Measurements from ENCODE around the gene OR52H1. TPM values are rescaled to one million over a fixed set of nuclear protein-coding genes. Genes with fewer than 3 reads are reported as not detected.

Gene OR52H1
- 0.43 and 0.65 TPM in 2 replicates for total RNA-seq

GRCh38 chr11:5548440-5548839 is at the start of gene OR52H1:
Gene OR52H1, minus strand, starts transcription at chr11:5548540. Its CDS starts 3,035 bp downstream, at chr11:5545505.

GRCh38 chr11:5596607-5597201 is 48.4 kb upstream of the OR52H1 start, which contains the start of gene TRIM6:
Gene TRIM6, plus strand, starts transcription at chr11:5596637. Its CDS starts 261 bp downstream, at chr11:5596898.

GRCh38 chr11:5580577-5580976 is 32.2 kb upstream of the OR52H1 start, which contains the start of gene OR52B6:
Gene OR52B6, plus strand, starts transcription at chr11:5580877. Its CDS starts 0 bp downstream, at chr11:5580877.

GRCh38 chr11:5516599-5516998 is 31.7 kb downstream of the OR52H1 start, which contains the start of gene UBQLNL:
Gene UBQLNL, minus strand, starts transcription at chr11:5516699. Its CDS starts 258 bp downstream, at chr11:5516441.

GRCh38 chr11:5509803-5510202 is 38.5 kb downstream of the OR52H1 start, which contains the start of gene UBQLN3:
Gene UBQLN3, minus strand, starts transcription at chr11:5509957. Its CDS starts 399 bp downstream, at chr11:5509558.

Other genes with a start within 250 kb of the OR52H1 start
- not detected in 2 replicates for gene OR51B4, start 246.6 kb downstream of the OR52H1 start, total RNA-seq
- 0.18 TPM in 1 of 2 replicates, not detected in the other for gene OR51B2, start 224.2 kb downstream of the OR52H1 start, total RNA-seq
- 0.18 and 0.28 TPM in 2 replicates for gene OR51B5, start 205.0 kb downstream of the OR52H1 start, total RNA-seq
- not detected in 2 replicates for gene OR51B6, start 197.0 kb downstream of the OR52H1 start, total RNA-seq
- not detected in 2 replicates for gene OR51M1, start 164.7 kb downstream of the OR52H1 start, total RNA-seq
- not detected in 2 replicates for gene OR51Q1, start 126.4 kb downstream of the OR52H1 start, total RNA-seq
- 0.28 TPM in 1 of 2 replicates, not detected in the other for gene OR51I1, start 107.0 kb downstream of the OR52H1 start, total RNA-seq
- gene OR51I2, start 99.2 kb downstream of the OR52H1 start, total RNA-seq = not detected in 2 replicates
- gene OR52D1, start 59.9 kb downstream of the OR52H1 start, total RNA-seq = not detected in 2 replicates
- under 0.01 and 0.14 TPM in 2 replicates for gene UBQLN3, start 38.6 kb downstream of the OR52H1 start, total RNA-seq
- 0.14 and 0.18 TPM in 2 replicates for gene UBQLNL, start 31.8 kb downstream of the OR52H1 start, total RNA-seq
- gene OR52B6, start 32.3 kb upstream of the OR52H1 start, total RNA-seq = not detected in 2 replicates
- gene TRIM6, start 48.1 kb upstream of the OR52H1 start, total RNA-seq = 3.0 and 4.6 TPM in 2 replicates
- gene TRIM34, start 76.5 kb upstream of the OR52H1 start, total RNA-seq = 8.7 and 11.4 TPM in 2 replicates
- gene TRIM5, start 136.5 kb upstream of the OR52H1 start, total RNA-seq = 38.5 and 43.5 TPM in 2 replicates
- gene TRIM22, start 141.2 kb upstream of the OR52H1 start, total RNA-seq = 82.2 and 84.5 TPM in 2 replicates
- gene OR56B1, start 187.9 kb upstream of the OR52H1 start, total RNA-seq = not detected in 2 replicates
- gene OR52N4, start 205.7 kb upstream of the OR52H1 start, total RNA-seq = not detected in 2 replicates
- not detected in 2 replicates for gene OR52N5, start 234.8 kb upstream of the OR52H1 start, total RNA-seq
- not detected in 2 replicates for gene OR52N1, start 242.7 kb upstream of the OR52H1 start, total RNA-seq

Measured in smooth muscle cell of bladder (primary cell).